ENCODE data around the gene TMEM120B.
A peak's percentile ranks its signal among the peaks of the same experiment; 100 is the strongest.

The TMEM120B gene

DNA sequence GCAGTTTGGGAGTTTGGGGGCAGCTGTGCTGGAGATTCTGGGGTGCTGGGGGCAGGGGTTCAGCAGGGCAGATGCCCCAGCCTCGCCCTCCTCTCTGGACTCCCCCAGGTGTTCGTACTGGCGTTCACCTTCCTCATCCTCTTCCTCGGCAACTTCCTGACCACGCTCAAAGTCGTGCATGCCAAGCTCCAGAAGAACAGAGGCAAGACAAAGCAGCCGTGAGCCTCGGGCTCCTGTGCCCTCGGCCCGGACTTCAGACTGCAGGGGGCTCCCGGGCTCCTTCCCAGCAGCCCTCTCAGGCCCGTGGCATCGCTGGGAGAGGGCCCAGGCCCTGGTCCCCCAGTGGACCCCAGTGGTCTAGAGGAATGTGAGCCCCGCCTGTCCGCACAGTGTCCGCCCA is 62.9 kb downstream of the TMEM120B start:
- FAIRE-seq = no peak
- TF ChIP-seq, protein P1, sequence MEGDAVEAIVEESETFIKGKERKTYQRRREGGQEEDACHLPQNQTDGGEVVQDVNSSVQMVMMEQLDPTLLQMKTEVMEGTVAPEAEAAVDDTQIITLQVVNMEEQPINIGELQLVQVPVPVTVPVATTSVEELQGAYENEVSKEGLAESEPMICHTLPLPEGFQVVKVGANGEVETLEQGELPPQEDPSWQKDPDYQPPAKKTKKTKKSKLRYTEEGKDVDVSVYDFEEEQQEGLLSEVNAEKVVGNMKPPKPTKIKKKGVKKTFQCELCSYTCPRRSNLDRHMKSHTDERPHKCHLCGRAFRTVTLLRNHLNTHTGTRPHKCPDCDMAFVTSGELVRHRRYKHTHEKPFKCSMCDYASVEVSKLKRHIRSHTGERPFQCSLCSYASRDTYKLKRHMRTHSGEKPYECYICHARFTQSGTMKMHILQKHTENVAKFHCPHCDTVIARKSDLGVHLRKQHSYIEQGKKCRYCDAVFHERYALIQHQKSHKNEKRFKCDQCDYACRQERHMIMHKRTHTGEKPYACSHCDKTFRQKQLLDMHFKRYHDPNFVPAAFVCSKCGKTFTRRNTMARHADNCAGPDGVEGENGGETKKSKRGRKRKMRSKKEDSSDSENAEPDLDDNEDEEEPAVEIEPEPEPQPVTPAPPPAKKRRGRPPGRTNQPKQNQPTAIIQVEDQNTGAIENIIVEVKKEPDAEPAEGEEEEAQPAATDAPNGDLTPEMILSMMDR (IDR thresholded peaks at IDR 0.05; ENCODE audit: insufficient read depth, missing control alignments) = no peak
- DNase-seq (ENCODE audit: insufficient read length, low spot score) = no peak

DNA sequence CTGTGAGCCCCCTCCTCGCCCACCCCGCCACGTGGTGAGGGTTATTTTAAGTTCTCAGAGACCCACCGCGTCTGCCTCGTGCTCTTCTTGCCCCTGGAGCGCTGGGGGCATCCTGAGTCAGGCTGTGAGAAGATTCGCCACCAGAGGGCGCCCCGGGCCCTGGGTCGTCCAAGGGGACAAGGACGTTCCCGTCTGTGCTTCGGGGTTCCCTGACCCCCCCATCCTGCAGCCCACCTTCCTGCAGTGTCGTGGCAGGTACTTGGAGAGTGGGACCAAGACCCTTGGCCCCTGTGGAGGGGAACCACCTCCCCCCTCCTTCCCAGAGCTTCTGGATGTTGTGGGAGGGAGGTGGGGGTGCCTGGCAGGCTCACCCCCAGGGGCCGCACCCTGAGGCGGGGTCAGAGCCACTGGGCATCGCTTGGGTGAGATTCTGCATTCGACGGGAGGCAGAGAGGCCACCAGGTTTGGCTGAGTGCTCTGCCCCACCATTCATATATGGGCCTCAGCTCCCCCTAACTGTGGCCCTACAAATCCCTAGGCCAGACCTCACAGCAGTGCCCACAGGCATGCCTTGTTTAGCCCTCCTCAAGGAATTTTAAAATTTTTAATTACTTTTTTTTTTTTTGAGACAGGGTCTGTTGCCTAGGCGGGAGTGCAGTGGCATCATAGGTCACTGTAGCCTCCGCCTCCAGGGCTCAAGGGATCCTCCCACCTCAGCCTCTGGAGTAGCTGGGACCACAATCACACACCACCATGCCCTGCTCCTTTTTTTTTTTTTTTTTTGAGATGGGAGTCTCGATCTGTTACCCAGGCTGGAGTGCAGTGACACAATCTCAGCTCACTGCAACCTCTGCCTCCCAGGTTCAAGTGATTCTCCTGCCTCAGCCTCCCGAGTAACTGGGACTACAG is 63.9 kb downstream of the TMEM120B start:
- TF ChIP-seq, protein P1 (IDR thresholded peaks at IDR 0.05; ENCODE audit: insufficient read depth, missing control alignments) = peak; percentile 76
- DNase-seq (ENCODE audit: insufficient read length, low spot score) = peak; percentile 97
- no peak for FAIRE-seq

DNA sequence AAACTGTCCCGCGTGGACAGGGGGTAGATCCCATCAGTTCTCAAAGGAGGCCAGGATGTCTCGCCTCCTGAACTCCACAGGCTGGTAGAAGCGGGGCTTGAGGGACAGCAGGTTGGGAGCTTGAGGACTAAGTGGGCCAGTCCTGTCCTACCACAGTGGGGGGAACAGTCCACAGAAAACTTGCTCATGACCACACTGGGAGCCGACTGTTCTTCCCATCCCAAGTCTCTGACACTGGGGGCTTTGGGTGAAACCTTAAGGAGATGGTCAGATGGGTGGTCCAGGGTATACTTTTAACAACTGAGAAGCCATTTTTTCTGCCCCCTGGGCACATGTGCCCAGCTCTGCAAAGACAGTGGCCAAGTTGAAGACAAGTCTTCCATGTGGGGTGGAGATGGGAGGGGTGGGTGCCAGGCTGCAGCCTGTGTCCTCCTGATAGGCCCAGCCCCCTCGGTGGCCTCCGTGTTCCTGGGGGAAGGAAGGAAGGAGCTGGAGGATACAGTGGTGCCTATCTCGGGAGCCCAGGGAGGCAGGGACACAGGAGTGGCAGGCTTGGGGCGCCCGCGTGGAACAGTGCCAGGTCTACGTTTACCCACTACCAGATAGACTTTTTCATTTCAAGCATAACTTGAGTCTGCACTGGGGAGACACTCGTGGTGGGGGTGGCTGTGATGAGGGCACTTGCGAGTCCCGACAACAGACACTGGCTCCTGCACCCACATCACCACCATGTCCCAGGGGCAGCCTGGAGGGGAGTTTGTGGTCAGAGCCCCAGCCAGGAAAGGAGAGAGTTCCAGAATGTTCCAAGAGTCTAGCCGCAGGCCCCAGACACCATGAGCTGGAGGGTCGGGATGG is 66.2 kb downstream of the TMEM120B start:
- TF ChIP-seq, protein P1 (IDR thresholded peaks at IDR 0.05; ENCODE audit: insufficient read depth, missing control alignments) = no peak
- DNase-seq (ENCODE audit: insufficient read length, low spot score) (no peak), FAIRE-seq (no peak)

DNA sequence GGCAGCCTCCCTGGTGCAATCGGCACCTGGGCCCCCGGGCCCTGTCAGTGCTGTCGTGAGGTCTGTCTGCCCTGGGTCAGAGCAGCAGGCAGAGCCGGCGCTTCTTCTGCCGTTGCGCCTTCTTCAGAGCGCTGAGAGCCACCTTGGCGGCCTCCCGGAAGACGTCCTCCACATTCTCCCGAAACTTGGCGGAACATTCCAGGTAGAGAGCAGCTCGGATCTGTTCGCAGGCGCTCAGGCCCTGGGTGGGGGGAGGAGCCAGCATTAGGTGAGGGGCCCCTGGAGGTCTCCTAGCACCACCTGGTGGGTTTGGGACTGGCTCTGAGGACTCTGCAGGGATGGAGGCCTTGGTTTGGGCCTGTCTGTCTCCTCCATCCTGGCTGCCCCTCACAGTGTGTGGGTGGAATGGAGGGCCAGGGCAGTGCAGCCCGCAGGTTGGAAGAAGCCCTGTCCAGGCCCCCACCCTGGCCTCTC is 66.9 kb downstream of the TMEM120B start:
- TF ChIP-seq, protein P1 (IDR thresholded peaks at IDR 0.05; ENCODE audit: insufficient read depth, missing control alignments) = no peak
- no peak for DNase-seq (ENCODE audit: insufficient read length, low spot score)
- no peak for FAIRE-seq

DNA sequence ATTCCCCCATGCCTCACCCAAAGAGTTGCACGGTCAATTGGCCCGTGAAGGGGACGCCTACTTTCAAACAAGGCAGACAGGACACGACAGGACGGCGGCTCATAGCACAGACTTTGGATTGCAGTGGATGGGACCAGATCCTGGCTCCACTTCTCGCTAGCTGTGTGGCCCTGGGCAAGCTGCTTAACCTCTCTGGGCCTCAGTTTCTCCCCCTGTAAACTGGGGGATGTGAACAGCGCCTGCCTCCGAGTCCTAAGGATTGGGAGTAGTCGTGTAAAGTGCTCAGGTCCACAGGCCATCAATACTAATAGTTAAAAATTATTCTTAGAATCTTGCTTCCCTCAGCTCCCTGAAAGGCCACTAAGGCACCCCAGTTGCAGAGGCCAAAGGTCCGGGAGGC is 67.9 kb downstream of the TMEM120B start:
- DNase-seq (ENCODE audit: insufficient read length, low spot score) = no peak
- TF ChIP-seq, protein P1 (IDR thresholded peaks at IDR 0.05; ENCODE audit: insufficient read depth, missing control alignments) = no peak
- FAIRE-seq = no peak

DNA sequence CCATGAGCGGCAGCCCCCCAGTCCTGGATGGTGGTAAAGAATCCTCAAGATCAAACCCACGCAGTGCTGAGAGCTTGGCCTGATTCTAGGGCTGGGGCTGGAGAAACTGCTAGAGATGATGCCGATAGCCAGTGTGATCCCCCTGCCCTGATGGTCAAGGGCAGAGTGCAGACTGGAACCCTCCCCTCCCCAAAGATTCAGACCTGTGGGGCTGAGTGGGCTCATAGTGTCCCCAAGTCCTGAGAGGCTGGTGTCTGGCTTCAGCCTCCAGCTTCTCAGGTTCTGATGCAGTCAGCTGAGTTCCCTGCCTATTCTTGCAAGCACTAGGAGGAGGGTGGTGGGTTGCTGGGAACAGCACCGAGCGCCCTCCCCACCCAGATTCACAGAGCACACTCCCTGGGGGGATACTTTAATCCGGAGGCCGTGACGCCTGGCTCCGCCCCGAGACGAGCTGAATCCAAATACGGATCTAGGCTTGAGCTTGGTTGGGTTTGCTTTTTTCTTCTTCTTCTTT is 69.0 kb downstream of the TMEM120B start:
- TF ChIP-seq, protein P1 (IDR thresholded peaks at IDR 0.05; ENCODE audit: insufficient read depth, missing control alignments) = no peak
- FAIRE-seq (no peak), DNase-seq (ENCODE audit: insufficient read length, low spot score) (peak; percentile 88)
